SU-DHL-6 (cell line): Measurements from ENCODE around the gene GOLGA7B.

Experiments used
- H2AFZ ChIP-seq: fragments of 200-600 bp; sonication (generic); 2 replicates; pipeline ENCODE4 v1.6.1; 2014; ENCODE audit warnings: low read depth, mild to moderate bottlenecking, moderate library complexity, mixed read lengths, antibody characterized with exemption, low read length; ENCODE audit not compliant: severe bottlenecking
- H3F3A ChIP-seq: fragments of 200-600 bp; shearing (Covaris generic); 2 replicates; pipeline ENCODE4 v1.6.0; 2016; ENCODE audit warnings: antibody characterized with exemption, mild to moderate bottlenecking; ENCODE audit not compliant: insufficient read depth
- H3K27ac ChIP-seq: fragments of 200-600 bp; sonication (generic); 2 replicates; pipeline ENCODE4 v1.5.1; 2016; ENCODE audit warnings: low read depth, mild to moderate bottlenecking, low read length, moderate library complexity, mixed read lengths
- H3K27me3 ChIP-seq: fragments of 200-600 bp; sonication (generic), shearing (Covaris generic); 2 replicates; pipeline ENCODE4 v1.6.0; 2014; ENCODE audit warnings: mild to moderate bottlenecking, low read length
- H3K36me3 ChIP-seq: fragments of 200-600 bp; sonication (generic); 2 replicates; pipeline ENCODE4 v1.6.1; 2014; ENCODE audit warnings: mild to moderate bottlenecking, low read length, mixed read lengths
- H3K4me2 ChIP-seq: fragments of 300-600, 200-600 bp; shearing (Covaris generic), sonication (generic); 2 replicates; pipeline ENCODE4 v1.6.0; 2014; ENCODE audit warnings: low read length, low read depth, mild to moderate bottlenecking; ENCODE audit not compliant: poor library complexity, severe bottlenecking
- H3K4me3 ChIP-seq: fragments of 200-600 bp; sonication (generic); 2 replicates; pipeline ENCODE4 v1.5.1; 2014; ENCODE audit warnings: antibody characterized with exemption, low read length, mild to moderate bottlenecking, mixed read lengths; ENCODE audit not compliant: insufficient read depth, poor library complexity, severe bottlenecking
- H3K79me2 ChIP-seq: fragments of 200-600 bp; sonication (generic); 2 replicates; pipeline ENCODE4 v1.6.1; 2014; ENCODE audit warnings: mild to moderate bottlenecking, low read length, moderate library complexity; ENCODE audit not compliant: insufficient read depth
- H3K9ac ChIP-seq: fragments of 200-600 bp; sonication (generic); 2 replicates; pipeline ENCODE4 v1.7.0; 2014; ENCODE audit warnings: mild to moderate bottlenecking, low read length
- H3K9me2 ChIP-seq: fragments of 200-600 bp; sonication (generic); replicated peaks from 2 replicates; pipeline ENCODE4 v1.6.1; 2014; ENCODE audit warnings: low read length; ENCODE audit not compliant: insufficient read depth
- H3K9me3 ChIP-seq: fragments of 200-600 bp; sonication (generic); 2 replicates; pipeline ENCODE4 v1.6.1; 2014; ENCODE audit warnings: low read length, mixed read lengths; ENCODE audit not compliant: insufficient read depth
- H4K20me1 ChIP-seq: fragments of 200-600 bp; sonication (generic); 2 replicates; pipeline ENCODE4 v1.6.1; 2014; ENCODE audit warnings: low read depth, mild to moderate bottlenecking, antibody characterized with exemption, low read length, moderate library complexity, mixed read lengths
- CTCF ChIP-seq: fragments of 200-600 bp; sonication (generic); IDR thresholded peaks from one replicate; pipeline ENCODE4 v1.5.1; 2017; ENCODE audit warnings: antibody characterized with exemption, mild to moderate bottlenecking, low read length, moderate library complexity; ENCODE audit not compliant: insufficient read depth, poor library complexity, severe bottlenecking
- EZH2phosphoT487 ChIP-seq: fragments of 200-600 bp; sonication (generic), shearing (Covaris generic); conservative IDR thresholded peaks from 2 replicates; pipeline ENCODE4 v1.6.1; 2018; ENCODE audit warnings: mild to moderate bottlenecking, antibody characterized with exemption, low read length, moderate library complexity, mixed read lengths

Gene GOLGA7B

GRCh38 chr10:97844678-97845077 lies 5.0 kb upstream of the GOLGA7B start:
- Histone ChIP-seq H3K9me3 (no peaks in the 10 kb centered on the region), H2AFZ (no peak overlapping the region), H3K9me2 (no peaks in the 10 kb centered on the region), H3F3A (no peaks in the 10 kb centered on the region), H3K27me3 (no peaks in the 10 kb centered on the region), H3K4me2 (no peak overlapping the region), H3K79me2 (no peaks in the 10 kb centered on the region), H3K27ac (no peak overlapping the region), H3K9ac (no peak overlapping the region), H3K4me3 (no peak overlapping the region), H3K36me3 (no peaks in the 10 kb centered on the region), H4K20me1 (no peaks in the 10 kb centered on the region)
- TF ChIP-seq EZH2phosphoT487 (no peak), CTCF (no peak)

DNA sequence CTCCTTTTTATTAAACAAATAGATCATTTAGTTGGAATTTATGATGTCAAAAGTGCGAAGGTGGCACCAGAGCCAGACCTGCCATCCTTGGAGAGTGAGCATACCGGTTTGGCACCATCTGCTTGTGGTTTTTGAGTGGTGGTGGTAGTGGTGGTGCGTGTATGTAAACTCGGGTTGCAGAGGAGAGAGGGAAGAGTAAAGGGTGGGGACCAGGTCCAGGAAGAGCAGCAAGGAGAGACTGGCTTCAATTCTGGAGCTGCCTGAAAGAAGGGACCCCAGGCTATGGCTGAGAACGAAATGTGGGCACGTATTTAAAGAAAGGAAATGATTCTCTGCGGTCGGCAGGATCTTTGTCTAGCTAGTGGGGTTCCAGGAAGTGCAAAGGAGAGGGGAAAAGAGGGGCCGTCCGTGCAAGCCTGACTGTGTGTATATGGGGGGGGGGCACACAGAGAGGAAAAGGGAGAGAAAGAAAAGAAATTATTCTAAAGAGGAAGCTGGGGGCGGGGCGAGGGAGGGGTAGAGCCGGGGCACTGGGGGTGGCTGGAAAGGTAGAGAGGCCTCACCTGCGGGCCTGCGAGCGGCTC lies 448 bp upstream of the GOLGA7B start:
- TF ChIP-seq CTCF (no peak), EZH2phosphoT487 (no peak)
- Histone ChIP-seq H3F3A (no peaks in the 10 kb centered on the region), H3K9ac (peak overlapping the region; percentile 47; the same call in 1 of the 2 replicates), H3K27me3 (no peaks in the 10 kb centered on the region), H3K9me2 (no peaks in the 10 kb centered on the region), H3K4me2 (peak overlapping the region; percentile 85), H3K4me3 (peak overlapping the region; percentile 69), H3K27ac (no peak overlapping the region), H3K79me2 (no peaks in the 10 kb centered on the region), H3K36me3 (no peaks in the 10 kb centered on the region), H4K20me1 (no peaks in the 10 kb centered on the region), H3K9me3 (no peaks in the 10 kb centered on the region), H2AFZ (peak overlapping the region; percentile 74)

DNA sequence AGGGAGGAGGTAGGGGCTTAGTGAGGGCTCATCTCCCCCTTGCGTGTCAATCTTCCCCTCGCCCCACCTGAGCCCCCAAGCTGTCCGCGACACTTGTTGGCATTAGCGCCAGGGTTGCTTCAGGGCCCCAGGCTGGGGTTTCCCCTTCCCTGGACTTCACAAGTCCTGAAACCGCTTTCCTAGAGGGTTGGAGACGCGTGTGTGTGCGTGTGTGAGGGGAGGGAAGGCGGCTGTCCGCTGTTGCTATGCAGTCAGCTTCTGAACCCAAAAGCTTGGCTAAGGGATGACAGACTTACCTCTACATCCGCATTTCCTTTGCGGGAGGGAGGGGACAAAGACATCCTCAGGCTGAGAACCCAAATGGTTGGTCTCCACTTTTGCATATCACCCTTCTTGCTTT lies 803 bp downstream of the GOLGA7B start:
- H3K9ac ChIP-seq = no peak overlapping the region
- H4K20me1 ChIP-seq = no peaks in the 10 kb centered on the region
- TF ChIP-seq EZH2phosphoT487 (no peak), CTCF (no peak)
- no peak overlapping the region for H3K4me2 ChIP-seq
- H3K9me3 ChIP-seq = no peaks in the 10 kb centered on the region
- no peak overlapping the region for H3K4me3 ChIP-seq
- no peaks in the 10 kb centered on the region for H3K9me2 ChIP-seq
- no peak overlapping the region for H2AFZ ChIP-seq
- no peaks in the 10 kb centered on the region for H3F3A ChIP-seq
- no peaks in the 10 kb centered on the region for H3K36me3 ChIP-seq
- H3K27ac ChIP-seq = no peak overlapping the region
- no peaks in the 10 kb centered on the region for H3K79me2 ChIP-seq
- H3K27me3 ChIP-seq = no peaks in the 10 kb centered on the region
